CD1c-positive myeloid dendritic cell (primary cell): Measurements from ENCODE around the gene TRPM6.
"Not testable (repeated sequence)": the region's sequence is repeated elsewhere in the genome, so short reads cannot be mapped to it uniquely, and the experiment has no call there.

Experiments used
- DNase-seq: peaks from one replicate; pipeline ENCODE4 v3.0.0-alpha.2; 2016; ENCODE audit errors: extremely low spot score

Gene TRPM6, protein sequence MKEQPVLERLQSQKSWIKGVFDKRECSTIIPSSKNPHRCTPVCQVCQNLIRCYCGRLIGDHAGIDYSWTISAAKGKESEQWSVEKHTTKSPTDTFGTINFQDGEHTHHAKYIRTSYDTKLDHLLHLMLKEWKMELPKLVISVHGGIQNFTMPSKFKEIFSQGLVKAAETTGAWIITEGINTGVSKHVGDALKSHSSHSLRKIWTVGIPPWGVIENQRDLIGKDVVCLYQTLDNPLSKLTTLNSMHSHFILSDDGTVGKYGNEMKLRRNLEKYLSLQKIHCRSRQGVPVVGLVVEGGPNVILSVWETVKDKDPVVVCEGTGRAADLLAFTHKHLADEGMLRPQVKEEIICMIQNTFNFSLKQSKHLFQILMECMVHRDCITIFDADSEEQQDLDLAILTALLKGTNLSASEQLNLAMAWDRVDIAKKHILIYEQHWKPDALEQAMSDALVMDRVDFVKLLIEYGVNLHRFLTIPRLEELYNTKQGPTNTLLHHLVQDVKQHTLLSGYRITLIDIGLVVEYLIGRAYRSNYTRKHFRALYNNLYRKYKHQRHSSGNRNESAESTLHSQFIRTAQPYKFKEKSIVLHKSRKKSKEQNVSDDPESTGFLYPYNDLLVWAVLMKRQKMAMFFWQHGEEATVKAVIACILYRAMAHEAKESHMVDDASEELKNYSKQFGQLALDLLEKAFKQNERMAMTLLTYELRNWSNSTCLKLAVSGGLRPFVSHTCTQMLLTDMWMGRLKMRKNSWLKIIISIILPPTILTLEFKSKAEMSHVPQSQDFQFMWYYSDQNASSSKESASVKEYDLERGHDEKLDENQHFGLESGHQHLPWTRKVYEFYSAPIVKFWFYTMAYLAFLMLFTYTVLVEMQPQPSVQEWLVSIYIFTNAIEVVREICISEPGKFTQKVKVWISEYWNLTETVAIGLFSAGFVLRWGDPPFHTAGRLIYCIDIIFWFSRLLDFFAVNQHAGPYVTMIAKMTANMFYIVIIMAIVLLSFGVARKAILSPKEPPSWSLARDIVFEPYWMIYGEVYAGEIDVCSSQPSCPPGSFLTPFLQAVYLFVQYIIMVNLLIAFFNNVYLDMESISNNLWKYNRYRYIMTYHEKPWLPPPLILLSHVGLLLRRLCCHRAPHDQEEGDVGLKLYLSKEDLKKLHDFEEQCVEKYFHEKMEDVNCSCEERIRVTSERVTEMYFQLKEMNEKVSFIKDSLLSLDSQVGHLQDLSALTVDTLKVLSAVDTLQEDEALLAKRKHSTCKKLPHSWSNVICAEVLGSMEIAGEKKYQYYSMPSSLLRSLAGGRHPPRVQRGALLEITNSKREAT (N-terminal part only)

DNA sequence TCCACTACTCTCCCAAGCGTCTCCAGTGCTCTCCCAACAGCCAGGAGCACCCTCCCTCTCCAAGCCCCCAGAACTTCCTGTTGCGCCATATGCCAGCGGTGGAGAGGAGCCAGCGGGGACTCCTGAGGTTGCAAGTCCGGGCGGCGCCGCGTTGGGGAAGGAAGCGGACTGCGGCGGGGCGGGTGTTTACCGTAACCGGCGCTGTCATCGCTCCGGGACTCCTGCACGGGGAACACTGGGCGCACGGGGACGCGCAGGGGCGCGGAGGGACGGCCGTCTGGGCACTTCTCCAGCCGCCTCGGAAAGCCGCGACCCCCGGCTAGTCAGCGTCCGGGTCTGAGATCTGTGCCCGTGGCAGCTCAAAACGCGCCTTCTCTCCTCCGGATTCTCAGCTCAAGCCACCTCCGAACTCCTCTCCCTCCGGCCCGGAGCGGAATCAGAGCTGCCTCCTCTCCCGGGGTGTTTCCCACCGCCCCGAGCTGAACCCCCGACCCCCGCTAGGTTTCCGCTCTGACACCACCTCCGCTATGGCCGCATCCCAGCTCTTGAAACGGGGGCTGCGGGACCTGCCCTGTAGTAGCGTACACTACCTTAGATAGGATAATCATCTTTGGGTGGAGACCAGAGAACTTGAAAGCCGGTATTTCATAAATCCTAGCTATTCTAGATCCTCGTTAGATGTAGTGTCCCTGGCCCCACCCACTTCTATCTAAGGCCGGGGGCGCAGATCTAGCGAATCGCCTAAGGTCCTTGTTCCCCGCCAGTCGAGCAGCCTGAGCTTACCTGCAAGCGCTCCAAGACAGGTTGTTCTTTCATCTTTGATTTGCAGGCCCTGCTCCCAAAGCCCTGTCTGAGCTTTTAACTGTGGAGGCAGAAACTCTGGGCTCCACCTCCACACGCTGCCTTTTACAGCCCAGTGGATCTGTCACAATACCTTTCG is at the start of gene TRPM6:
Gene TRPM6, minus strand, starts transcription at position 881 of the 940 bp plus-strand sequence. Its CDS starts 65 bp downstream, at position 816.
- DNase-seq, result peak; percentile 36

DNA sequence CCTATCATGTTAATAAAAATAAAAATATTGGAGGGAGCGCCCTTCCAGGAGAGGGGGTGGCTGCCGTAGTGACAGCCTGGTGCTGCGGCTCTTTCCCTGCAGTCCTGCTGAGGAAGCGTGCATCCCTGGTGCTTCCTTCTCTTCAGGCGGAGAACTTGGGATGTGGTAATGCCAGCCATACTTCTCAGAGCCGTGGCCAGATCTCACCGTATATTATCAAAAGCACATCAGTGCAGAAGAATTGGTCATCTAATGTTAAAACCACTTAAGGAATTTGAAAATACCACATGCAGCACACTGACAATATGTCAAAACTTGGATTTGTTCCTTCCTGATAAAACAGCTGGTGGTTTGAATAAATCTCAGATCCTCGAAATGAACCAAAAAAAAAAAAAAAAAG is 47.3 kb upstream of the TRPM6 start:
- no peak for DNase-seq

DNA sequence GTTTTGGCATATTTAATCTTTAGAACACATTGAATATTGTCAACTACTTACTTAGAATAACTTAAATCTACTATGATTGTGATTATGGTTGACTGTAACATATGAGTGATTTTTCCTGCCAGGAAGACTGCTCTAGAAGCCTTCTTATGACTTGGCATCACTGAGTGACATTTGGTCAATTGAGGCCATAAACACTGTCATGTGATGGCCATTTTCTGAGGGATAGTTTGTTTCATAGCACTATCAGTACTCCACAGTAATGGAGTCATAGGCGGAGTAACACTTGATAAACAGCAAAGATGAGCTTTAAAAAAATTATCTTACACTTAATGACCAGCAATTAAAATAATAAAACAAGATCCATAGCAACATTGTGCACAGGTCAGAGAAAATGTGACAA is 34.0 kb upstream of the TRPM6 start:
- DNase-seq, result no peak

DNA sequence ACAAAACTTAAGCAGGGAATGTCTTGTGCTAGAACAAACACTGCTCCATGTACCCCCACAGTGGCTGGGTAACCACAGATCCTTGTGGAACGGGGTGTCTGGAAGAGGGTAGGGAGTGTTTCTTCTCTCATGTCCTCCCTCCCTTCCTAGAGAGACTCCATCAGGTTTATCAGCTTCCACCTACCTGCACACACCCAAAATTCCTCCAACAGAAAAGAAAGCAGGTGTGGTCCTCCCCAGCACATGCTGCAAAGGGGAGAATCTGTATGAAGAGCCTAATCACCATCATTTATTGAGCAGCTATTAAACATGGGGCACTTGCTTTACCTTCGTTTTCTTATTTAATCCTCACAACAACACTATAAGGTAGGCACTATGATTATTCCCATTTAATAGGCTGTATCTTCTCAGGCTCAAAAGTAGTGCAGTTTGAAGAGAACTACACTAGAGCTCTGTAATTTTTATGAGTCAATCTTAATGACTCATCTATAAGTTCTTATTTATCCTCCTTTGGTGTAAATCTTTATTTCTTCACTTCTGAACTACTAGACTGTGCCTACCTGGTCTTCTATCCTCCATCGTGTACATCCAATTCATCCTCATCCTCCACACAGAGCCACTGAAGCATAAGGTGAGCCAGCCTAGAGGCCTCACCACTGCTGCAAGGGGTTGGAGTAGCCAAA is 33.4 kb upstream of the TRPM6 start:
- DNase-seq, result no peak

DNA sequence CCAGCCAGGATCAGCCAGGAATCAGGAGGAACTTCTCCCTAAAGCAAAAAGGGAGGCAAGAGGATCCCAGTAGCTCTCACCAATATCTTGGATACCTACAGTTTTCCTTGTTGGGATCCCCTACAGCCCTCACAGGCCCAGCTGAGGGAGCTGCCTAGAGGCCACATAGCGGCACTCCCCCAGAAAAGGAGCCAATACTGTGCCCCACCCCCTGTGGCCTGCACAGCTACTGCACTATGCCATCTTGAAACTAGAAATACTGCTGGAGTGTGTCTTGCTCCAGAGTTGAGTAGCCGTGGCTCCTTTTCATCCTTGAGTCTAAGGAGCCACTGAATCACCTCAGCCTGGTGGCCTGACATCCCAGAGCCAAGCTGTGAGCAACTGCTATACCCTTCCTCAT is 22.3 kb upstream of the TRPM6 start:
- no peak for DNase-seq

DNA sequence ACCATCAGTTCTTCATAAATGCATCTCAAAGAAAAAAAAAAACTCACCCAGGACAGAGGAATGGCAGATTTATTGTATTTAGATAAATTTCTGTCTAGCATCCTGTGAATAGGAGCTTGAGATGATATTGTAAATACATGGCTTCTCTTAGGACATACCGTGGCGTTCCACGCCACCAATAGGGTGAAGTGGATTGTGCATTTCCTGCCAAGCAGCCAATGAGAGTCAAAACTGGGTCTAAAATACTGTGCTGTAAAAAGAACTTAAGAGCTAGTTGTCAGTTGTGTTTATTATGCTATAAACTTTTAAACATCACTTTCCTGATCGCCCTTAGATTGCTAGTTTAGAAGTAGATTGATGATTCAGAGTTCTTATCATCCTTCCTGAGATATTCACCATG is 20.9 kb upstream of the TRPM6 start:
- no peak for DNase-seq

DNA sequence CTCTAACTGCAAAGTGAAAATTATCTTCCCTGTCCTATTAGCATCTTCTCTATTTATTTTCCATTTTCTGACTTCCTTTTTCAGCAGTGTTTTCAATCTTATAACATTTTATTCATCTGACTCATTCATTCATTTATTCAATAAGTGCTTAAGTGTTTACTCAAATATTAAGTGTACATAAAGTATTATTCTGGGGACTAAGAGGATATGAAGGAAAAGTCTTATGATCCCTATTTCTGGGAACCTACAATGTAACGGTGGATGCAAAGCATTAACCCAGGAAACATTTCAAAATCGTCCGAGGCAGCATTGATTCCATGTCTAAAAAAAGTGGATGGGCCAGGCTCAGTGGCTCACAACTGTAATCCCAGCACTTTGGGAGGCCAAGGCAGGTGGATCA is 19.4 kb upstream of the TRPM6 start:
- no peak for DNase-seq

DNA sequence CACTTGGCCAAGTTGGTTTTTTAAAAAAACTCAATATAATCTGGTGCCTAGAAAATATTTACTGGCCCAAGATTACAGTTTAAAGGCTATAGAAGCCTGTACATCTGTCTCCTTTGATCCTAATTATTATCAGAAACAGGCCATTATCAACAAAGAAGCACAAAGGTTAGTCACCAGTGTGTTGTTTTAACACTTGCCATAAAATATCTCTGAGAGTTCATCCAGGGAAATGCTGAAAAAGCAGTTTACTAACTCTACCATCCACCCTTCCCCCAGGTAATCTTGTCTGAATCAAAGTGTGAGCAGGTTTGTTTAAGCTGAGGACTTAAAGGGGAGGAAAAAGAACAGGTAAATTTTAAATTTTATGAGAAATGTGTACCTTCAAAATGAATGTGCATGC is 13.3 kb upstream of the TRPM6 start:
- no peak for DNase-seq

DNA sequence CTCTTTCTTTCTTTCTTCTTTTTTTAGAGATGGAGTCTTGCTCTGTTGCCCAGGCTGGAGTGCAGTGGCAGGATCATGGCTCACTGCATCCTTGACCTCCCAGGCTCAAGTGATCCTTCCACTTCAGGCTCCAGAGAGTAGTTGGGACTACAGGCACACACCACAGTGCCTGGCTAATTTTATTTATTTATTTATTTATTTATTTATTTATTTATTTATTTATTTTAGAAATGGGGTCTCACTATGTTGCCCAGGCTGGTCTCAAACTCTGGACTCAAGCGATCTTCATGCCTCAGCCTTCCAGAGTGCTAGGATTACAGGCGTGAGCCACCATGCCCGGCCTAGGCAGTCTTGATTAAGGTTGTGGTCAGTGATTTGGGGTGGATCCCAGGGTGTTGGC is 728 bp upstream of the TRPM6 start:
- not testable (repeated sequence) for DNase-seq

DNA sequence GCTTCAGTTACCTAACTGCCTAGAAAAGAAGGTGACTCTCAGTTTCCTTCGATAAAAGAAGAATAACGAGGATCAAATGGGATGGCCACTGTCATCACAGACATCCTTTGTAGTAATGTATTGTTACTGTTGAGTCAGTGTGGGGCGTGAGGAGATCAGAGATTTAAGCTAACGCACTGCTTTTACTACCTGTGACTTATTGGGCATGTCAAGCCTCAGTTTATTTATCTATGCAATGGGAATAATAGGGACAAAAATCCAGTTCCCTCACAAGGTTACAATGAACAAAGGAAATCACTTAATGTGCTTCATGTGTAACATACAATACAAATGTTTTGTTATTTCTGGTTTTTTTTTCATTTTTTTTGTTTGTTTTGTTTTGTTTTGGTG is 255 bp upstream of the TRPM6 start:
- no peak for DNase-seq

DNA sequence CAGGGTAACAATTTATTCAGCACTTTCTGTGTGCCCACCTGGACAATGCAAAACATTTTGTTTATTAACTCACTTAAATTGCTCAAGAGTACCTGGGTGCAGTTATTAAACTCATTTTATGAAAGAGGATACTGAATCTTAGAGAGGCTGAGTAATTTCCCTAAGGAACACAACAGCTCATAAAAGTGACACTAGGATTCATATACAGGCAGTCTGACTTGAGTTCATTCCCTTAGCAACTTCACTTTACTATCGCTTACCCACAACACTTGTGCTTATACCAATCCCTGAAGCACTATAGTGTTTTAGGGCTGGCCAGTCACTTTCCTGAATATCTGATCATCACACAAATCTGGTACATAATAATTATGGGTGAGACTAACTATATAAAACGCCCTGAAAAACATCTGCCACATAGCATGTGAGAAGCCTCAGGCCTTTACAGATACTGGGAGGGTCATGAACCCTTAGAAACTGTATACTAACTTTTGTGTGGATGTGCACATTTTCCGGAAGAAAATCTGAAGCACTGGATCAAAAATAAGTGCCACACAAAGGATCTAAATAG is 11.3 kb downstream of the TRPM6 start:
- DNase-seq, result no peak

DNA sequence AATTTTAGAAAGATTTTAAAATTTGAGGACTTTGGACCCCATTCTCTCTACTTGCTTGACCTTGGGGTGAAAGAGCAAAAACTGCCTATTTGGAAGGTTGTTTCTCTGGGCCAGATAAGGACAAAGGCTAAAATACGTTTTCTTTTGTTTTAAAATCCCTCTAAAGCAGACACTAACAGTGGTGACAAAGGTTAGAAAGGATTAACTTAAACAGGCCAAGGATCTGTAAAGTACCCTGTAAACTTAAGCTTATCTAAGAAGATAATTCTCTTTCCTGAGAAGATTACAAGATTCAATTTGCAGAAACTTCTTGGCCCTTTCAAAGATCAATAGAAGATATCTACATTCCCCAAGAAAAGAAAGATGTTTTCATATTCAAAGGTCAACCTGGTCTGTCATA is 12.1 kb downstream of the TRPM6 start:
- DNase-seq, result no peak

DNA sequence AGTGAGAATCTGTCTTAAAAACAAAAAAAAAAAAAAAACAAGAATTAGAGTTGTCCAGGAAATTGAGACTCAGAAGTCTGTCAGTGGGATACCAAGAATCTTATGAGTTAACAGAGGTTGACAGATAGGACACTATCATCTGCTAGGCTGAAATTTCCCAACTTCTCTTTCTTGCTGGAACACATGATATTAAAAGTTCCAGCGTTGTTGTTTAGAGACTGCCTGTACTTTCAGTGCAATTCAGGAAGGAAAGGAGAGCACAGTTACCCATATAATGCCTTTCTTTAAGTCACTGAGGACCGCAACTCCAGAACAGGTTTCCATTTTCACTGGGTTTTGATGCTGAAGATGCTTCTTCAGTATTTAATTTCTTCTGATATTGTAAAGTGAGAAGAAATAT is 13.5 kb downstream of the TRPM6 start:
- DNase-seq, result no peak

DNA sequence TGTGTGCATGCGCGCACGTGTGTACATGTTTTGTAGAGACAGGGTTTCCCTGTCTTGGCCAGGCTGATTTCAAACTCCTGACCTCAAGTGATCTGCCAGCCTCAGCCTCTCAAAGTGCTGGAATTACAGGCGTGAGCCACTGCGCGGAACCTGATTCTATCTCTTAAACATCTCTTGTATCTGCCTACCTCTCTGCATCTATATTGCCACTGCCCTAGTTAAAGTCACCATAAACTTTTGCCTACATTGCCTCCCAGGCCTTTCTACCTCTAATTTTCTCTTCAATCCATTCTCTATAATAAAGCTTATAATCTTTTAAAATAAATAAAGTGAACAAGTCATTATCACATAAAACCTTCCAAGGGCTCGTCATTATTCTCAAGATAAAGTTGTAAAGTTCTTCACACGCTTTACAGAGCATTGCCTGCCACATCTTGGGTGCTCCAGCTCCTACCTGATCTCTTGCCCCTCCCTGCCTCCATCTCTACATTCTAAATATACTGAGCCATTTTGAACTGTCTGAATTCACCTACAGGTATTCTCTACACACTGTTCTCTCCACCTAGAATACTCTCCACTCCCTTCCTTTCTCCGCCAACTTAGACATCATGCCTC is 15.0 kb downstream of the TRPM6 start:
- no peak for DNase-seq

DNA sequence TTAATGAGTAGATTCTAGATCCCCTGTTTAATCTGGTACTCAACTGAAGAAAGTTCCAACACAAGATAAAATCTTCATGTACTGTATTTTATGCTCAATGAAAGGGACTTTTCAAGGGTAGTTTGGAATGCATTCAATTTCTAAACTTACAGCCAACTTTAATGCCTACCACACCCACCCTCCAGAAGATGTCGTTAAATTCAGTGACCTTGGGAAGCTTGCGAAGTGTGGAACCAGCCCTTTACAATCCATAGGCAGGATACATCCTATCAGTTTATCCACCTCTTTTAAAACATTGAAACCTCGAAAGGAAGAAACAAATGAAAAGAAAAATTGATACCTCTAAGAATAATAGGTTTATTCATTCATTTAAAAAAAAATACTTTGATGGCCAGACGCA is 20.2 kb downstream of the TRPM6 start:
- DNase-seq, result no peak

DNA sequence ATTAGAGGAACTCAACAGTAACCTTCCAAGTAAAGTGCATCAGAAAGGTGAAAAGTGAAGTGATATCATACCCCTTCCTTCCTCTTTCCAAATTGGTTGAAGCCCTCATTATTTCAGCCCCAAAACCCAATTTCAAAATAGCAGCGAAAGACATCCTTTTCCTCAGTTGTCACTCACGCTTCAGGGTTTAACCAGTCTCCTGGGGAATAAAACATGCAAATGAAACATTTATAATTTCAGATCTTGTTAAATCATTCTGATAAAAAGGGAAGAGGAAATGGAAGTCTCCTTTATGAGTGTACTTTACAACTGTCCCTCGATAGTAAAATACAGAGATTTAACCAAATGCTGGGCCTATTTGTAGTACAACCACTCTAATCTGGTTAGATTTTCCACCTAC is 22.5 kb downstream of the TRPM6 start:
- peak; percentile 19 for DNase-seq

DNA sequence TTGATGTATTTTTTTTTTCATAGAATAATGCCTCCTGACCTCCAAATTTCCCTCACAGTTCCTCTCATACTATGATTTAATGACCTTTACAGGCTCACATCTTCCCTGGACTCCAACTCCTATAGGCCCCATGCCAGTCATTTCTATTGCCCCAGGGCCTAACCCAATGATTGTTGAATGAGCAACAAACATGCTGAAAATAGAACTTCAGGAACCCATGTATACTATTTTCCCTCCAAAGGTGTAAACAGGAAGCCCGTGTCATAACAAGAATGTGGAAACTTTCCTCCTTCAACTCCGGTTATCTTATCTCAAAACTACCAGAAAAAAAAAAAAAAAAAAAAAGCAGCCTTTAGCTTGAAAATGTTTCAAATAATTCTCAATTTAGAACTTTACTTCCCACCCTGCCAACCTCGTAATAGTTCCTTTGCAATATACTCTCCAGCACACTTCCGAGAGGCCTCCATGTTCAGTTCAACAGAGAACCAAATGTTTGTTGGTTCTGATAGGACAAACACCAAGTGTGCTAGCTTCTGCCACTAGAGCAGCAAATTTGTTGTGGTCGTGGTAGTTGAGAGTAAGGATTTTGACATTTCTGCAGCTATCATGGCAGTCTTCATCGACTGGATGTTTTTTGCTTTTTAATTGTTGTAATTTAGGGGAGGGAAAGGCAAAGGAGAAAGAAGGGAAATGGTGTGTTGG is 25.8 kb downstream of the TRPM6 start:
- no peak for DNase-seq

DNA sequence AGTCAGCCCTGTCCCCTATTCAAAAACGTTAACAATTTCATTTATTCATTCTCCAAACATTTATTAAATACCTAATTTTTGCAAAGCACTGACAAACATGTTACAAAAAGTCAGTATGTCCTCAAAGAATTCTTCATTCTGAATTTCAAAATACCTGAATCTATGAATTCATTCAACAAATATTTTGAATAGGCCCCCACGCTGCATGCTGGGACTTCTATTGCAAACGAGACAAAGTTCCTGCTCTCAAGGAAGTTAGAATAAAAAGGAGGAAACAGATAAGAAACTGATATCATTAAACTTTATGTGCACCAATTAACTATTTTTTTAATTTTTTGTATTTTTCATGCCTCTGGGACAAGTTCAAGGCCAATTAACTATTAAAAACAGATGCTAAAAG is 26.6 kb downstream of the TRPM6 start:
- no peak for DNase-seq

DNA sequence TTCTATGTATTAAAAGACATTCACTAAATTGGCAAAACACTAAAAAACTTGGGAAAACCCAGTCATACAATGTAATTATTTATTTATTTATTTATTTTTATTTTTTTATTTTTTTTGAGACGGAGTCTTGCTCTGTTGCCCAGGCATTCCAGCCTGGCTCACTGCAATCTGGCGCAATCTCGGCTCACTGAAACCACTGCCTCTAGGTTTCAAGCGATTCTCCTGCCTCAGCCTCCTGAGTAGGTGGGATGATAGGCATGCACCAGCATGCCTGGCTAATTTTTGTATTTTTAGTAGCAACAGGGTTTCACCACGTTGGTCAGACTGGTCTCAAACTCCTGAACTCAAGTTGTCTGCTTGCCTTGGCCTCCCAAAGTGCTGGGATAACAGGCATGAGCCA is 27.5 kb downstream of the TRPM6 start:
- not testable (repeated sequence) for DNase-seq
